Stimulated activated CD4-positive, alpha-beta T cell treated with anti-CD3 and anti-CD28 coated beads, Interleukin-4, amount 100 ng/mL, for 48 hours (primary cell): ENCODE results near the gene FHIT.

ENCODE experiments used
- DNase-seq, 2 donors: peaks; one replicate each; pipeline ENCODE4 v3.0.0-alpha.2; 2020; ENCODE audit warnings: low read depth in 2 of 2

Gene FHIT

GRCh38 chr3:59774634-59775033, 1476.6 kb downstream of the FHIT start:
- no peak for DNase-seq

DNA sequence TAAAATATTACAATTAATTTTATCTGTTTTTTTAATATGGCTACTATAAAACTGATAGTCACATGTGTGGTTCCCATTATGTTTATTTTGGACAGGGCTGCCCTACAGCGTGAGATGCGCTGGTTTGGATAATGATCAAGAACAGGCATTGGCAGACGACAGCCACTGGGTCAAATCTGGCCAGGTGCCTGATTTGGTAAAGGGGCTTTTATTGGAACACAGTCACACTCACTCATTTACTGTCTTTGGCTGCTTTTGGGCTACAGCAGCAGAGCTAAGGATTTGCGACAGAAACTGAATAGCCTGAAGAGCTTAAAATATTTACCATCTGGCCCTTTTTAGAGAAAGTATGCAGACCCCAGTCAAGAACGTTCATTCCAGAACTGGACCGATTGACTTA, 1477.3 kb downstream of the FHIT start:
- no peak for DNase-seq

DNA sequence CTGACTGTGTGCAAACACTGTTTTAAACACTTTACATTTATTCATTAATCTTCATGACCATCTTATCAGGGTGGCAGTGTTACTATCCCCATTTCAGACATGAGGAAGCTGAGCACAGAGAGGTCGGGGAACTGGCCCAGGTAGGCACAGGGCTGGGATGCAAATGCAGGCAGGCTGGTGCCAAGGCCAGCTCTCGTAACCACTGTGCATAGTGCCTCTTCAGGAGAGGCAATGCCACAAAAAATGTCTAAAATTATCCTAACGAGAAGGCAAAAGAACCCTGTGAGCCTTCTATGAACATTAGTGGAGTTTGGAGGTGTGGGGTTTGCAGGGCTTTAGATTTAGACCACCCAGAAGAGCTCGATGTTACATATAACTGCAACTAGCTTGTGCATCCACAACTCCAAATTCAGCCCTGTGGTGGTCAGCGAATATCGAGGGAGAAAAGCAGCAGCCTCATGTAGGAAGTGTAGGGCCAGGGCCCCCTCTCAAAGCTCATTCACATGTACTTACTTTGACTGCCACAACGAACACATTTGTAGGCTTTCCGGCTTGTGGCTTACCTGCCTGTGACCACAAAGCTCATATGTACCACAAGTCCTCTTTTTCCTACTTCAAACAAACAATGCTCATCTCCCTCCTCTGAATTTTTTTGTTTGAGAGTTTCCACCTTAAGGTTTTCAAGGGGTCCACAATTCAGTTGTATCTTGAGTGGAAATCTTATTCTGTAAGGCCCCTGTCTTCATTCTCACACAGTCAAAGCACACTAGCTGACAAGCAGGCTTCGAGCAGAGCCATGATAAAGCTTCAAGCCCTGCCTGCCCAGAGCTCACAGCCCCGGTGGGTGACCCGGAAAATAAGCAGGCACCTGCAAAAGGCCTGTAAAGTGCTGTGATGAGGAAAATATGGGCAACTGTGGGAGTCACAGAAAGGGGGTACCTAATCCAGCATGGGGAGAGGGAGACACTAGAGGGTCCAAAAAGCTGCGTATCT, 1478.5 kb downstream of the FHIT start:
- peak; percentile 5 to 15 for DNase-seq

- no peak for DNase-seq
These were observed 1479.5 kb downstream of the FHIT start for GRCh38 chr3:59771768-59772181.

DNA sequence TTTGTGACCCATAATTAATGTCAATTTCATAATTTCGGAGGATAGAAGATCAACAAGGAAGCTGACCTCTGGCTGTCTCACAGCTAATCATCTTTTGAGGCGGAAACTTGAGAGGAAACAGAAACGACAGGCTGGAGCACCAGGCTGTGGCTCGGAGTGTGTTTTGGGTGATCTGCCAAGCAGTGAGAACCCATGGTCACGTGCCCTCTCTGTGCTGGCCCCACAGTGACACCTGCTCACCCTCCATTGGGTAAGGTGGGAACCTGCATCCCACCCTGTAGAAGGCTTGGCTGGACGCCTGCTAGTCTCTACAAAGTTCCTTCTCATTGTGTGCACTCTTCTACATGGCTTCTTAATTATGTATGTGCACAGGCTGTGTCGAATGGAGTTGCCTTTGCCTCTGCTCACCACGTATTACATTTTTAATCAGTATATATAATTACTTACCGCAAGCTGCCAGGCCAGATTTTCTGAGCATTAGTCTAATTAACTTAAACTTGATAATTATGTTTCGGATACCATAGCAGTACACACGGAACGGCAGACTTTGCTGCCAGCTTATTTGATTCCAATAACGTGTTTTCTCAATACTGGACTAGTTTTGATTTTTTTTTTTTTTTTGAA, 1482.0 kb downstream of the FHIT start:
- no peak for DNase-seq

GRCh38 chr3:59766200-59766872, 1484.9 kb downstream of the FHIT start:
- no peak for DNase-seq

GRCh38 chr3:59764171-59764570, 1487.1 kb downstream of the FHIT start:
- no peak for DNase-seq

- DNase-seq: no peak
These were observed 1488.3 kb downstream of the FHIT start for GRCh38 chr3:59762941-59763340.

DNA sequence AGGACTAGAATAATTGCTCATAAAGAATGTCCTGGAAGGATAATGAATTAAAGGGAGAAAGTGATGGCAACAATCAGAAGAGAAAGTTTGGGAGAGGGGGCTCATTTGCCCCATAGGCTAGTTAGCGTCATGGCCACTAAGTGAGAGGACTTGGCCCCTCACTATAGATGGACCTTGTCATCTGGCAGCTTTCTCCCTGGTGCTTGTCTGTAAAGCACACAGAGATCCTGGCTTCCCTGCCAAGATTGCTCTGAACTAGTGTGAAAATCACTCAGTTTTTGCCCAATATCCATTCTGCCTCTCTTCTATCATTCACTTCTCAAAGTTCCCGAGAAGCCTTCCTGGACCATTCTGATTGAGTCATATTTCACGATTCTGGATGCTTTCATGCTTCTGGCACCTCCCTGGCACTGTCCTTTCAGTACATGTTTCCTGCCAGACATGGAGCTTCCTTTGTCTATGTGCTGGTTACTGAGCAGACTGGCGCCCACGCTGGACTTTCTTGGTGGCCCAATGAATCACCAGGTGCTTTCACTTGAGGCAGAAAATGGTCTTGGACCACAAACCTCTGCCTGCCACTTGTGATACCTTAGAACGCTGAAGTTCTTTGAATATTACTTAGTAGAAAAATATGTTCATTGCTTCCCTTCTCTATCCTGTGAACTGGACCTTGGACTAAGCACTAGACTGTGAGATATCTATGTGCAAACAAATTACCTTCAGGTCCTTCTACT, 1491.8 kb downstream of the FHIT start:
- peak in 1 of 2 donors; percentile 47 for DNase-seq

GRCh38 chr3:59758672-59759071, 1492.6 kb downstream of the FHIT start:
- no peak for DNase-seq

DNA sequence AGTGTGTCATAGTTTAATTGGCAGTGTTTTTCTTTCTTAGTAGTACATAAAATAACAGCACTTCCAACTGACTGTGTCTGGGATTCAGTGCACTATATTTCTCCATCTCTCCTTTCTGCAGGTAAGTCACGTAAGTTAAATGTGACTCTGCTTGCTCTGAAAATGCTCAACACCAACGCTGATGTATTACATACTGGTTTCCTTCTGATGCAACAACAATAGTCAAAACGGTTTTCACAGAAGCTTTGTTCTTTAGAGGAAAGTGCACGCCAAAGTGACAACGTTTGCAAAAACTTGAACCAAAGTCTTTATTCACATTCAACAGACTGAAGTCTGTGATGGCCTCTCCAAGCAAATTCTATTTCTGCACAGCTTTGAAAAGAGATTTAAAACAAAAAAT, 1494.3 kb downstream of the FHIT start:
- DNase-seq: no peak

DNA sequence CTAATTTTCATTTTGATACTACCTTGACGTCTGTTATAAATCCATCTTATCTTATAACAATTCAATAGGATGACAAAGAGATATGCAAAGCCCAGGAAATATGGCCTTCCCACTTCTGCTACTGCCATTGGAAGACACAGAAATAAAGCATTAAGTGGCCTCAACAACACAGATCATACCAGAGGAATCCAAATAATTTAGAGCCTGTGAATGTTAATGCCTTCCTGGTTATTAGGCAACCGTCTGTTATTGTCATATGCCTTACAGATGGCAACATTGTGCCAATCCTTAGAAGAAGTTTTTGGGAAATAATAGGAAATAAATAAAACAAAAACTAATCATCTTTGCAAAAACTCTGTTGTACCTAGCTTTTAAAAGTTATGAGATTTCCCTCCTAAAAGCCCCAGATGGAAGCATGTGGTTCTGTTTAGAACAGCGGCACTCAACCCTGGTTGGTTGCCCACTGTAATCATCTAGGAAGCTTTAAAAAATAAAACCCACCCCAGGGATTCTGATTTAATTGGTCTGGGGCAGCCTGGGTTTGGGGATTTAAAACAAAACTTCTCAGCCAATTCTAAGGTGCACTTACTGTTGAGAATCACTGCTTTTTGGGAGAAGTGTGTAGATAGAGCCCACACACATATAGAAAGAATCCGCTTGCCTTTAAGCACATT, 1496.7 kb downstream of the FHIT start:
- no peak for DNase-seq

GRCh38 chr3:59753808-59754450, 1497.3 kb downstream of the FHIT start:
- no peak for DNase-seq

- no peak for DNase-seq
These were observed 1498.3 kb downstream of the FHIT start for GRCh38 chr3:59752925-59753324.

- DNase-seq: no peak
These were observed 1499.6 kb downstream of the FHIT start for GRCh38 chr3:59751606-59752005.

DNA sequence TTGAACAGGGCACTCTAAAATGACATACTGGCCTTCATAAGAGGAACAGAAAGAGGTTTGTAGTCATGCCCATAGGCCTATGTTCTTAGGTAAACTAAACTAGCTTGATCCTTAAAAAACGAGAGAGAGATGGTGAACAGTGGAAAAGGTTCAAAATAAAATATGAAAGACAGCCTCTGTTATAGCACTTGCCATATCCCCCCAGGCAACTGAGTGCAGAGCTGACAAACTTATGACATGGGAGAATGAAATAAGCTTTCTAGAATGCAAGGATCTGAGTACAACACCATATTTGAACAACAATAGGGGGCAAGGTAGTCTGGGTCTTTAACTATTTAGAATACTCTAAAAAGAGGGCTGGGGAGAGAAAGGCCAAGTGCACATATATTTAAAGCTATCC, 1500.9 kb downstream of the FHIT start:
- no peak for DNase-seq

DNA sequence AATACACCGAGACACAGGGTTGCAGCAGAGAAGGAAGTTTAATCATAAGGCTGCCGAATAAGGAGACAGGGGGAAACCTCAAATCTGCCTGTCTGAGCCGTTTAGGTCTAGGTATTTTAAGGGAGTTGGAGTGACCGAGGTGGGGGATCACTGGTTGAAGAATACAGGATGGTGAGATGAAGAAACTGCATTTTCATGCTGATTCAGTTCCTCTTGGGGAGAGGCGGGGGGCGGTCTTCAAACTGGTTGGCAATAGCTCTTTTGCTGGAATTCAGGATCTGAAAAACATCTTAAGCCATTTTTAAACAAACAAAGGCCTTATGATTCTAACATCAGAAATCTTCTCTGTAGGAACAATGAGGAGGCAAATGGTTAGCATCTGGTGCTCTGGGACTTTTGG, 1502.0 kb downstream of the FHIT start:
- DNase-seq: no peak

- DNase-seq: no peak
These were observed 1504.7 kb downstream of the FHIT start for GRCh38 chr3:59746585-59746984.

DNA sequence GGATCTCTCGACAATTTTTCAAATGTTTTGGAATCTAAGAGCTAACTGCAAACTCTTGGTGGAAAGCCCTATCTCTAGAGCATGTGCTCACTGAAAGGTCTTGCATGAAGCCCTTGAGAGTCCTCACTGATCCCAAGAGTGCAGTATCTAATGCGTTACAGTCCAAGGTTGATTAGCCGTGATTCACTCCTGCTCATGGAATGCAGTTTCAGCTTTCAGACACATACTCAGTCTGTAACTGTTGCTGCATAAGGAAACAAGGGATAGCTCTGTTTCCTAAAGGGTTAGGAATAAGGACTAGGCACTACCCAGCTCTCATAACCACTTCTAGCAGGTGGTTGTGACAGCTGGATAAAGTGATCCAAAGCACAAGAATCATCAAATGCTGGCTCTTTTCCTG, 1514.0 kb downstream of the FHIT start:
- DNase-seq: no peak

- DNase-seq: no peak
These were observed 1517.2 kb downstream of the FHIT start for GRCh38 chr3:59734061-59734460.
